ENCODE data around the gene JADE2.

JADE2 gene

GRCh38 chr5:134524826-134525682 is at the start of gene JADE2:
Gene JADE2 (plus strand): TSS chr5:134525670. CDS start chr5:134535858, 10,188 bp downstream.
- DNase-seq (ENCODE audit: low read depth): peak; percentile 91
- peak within 1 kb of the TSS; percentile 75 for H3K4me3 ChIP-seq (ENCODE audit: low read depth, low read length)
- TF ChIP-seq CTCF (IDR thresholded peaks at IDR 0.05; ENCODE audit: low read depth, low read length): no peak
- TF ChIP-seq POLR2A (IDR thresholded peaks at IDR 0.05; ENCODE audit: extremely low read depth, insufficient read length): no peak
- TF ChIP-seq, protein P1, sequence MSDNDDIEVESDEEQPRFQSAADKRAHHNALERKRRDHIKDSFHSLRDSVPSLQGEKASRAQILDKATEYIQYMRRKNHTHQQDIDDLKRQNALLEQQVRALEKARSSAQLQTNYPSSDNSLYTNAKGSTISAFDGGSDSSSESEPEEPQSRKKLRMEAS (IDR thresholded peaks at IDR 0.05; ENCODE audit: low read depth, low read length): no peak; the same call in 1 of the 2 replicates
- TF ChIP-seq MYC (IDR thresholded peaks at IDR 0.05; ENCODE audit: low read depth, low read length): no peak; the same call in 1 of the 2 replicates

GRCh38 chr5:134477462-134478245 is 47.8 kb upstream of the JADE2 start:
- H3K4me3 ChIP-seq (ENCODE audit: low read depth, low read length): no peak overlapping the region
- DNase-seq (ENCODE audit: low read depth): no peak
- TF ChIP-seq POLR2A (IDR thresholded peaks at IDR 0.05; ENCODE audit: extremely low read depth, insufficient read length) (no peak), CTCF (IDR thresholded peaks at IDR 0.05; ENCODE audit: low read depth, low read length) (no peak), MYC (IDR thresholded peaks at IDR 0.05; ENCODE audit: low read depth, low read length) (no peak)
- TF ChIP-seq, protein P1 (IDR thresholded peaks at IDR 0.05; ENCODE audit: low read depth, low read length): no peak

GRCh38 chr5:134479839-134480238 is 45.6 kb upstream of the JADE2 start:
- TF ChIP-seq MYC (IDR thresholded peaks at IDR 0.05; ENCODE audit: low read depth, low read length) (no peak), CTCF (IDR thresholded peaks at IDR 0.05; ENCODE audit: low read depth, low read length) (no peak), POLR2A (IDR thresholded peaks at IDR 0.05; ENCODE audit: extremely low read depth, insufficient read length) (no peak)
- TF ChIP-seq, protein P1 (IDR thresholded peaks at IDR 0.05; ENCODE audit: low read depth, low read length): no peak
- H3K4me3 ChIP-seq (ENCODE audit: low read depth, low read length): no peak overlapping the region
- no peak for DNase-seq (ENCODE audit: low read depth)

GRCh38 chr5:134489227-134489944 is 36.1 kb upstream of the JADE2 start:
- DNase-seq (ENCODE audit: low read depth): no peak
- no peak for TF ChIP-seq MYC (IDR thresholded peaks at IDR 0.05; ENCODE audit: low read depth, low read length)
- TF ChIP-seq, protein P1 (IDR thresholded peaks at IDR 0.05; ENCODE audit: low read depth, low read length): no peak
- H3K4me3 ChIP-seq (ENCODE audit: low read depth, low read length): no peak overlapping the region

DNA sequence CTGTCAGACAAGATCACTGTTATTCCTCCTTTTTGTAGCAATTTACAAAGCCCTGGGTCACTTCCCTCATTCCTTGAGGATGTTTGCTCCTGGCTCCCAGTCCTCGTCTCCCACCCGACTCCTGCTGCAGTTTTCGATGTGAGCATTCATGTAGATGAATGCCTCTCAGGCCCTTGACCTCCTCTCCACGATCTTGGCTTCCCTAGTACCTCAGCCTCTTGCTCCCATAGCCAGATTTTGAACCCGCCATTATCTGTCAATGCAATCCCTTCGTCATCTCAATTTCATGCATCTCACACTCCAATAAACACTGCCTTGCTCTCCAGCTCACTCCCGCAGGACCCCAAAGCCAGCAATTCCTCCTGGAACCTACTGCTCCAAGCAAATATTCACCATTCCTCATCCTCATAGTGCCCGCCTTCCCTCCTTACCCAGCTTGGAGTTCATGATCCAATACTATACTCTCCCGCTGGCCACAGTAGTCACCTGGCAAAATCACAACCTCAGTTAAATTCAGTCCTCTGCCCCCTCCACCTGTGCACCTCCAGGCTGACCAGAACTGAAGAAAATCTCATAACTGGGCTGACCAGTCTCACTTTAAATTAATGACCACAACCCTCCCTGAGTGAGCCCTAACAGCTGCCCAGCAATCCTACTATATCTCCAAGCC is 35.1 kb upstream of the JADE2 start:
- TF ChIP-seq, protein P1 (IDR thresholded peaks at IDR 0.05; ENCODE audit: low read depth, low read length): no peak
- TF ChIP-seq CTCF (IDR thresholded peaks at IDR 0.05; ENCODE audit: low read depth, low read length) (no peak), POLR2A (IDR thresholded peaks at IDR 0.05; ENCODE audit: extremely low read depth, insufficient read length) (no peak)
- H3K4me3 ChIP-seq (ENCODE audit: low read depth, low read length): no peak overlapping the region
- DNase-seq (ENCODE audit: low read depth): no peak

Data from NB4 (cell line).